AG04449 (cell line): ENCODE measurements around the gene CMTM1.

Experiments used
- CTCF ChIA-PET: fragments of 350-600 bp; formaldehyde crosslinking; extraction: SDS; loops from one replicate; lab custom pipeline; 2021; ENCODE audit warnings: antibody characterized with exemption; lab: Yijun Ruan, JAX
- POLR2A ChIA-PET: fragments of 400-600, 350-600 bp; formaldehyde crosslinking; extraction: SDS; loops from one replicate; lab custom pipeline; 2020; ENCODE audit warnings: antibody characterized with exemption, inconsistent platforms; lab: Yijun Ruan, JAX
- DNase-seq: peaks from one replicate; pipeline ENCODE4 v3.0.0-alpha.2; 2010; ENCODE audit warnings: low read depth, low spot score
- H3K4me3 ChIP-seq: 2 replicates; pipeline ENCODE4 v1.5.1; 2011; ENCODE audit warnings: low read depth, mild to moderate bottlenecking, control low read depth, low read length
- TF ChIP-seq, protein P1 (sequence below): IDR thresholded peaks from one replicate; pipeline ENCODE4 v1.5.1; 2011; ENCODE audit warnings: mild to moderate bottlenecking, moderate library complexity, low read length, control low read depth, inconsistent platforms; ENCODE audit not compliant: insufficient read depth; ENCODE audit errors: missing control alignments

Gene CMTM1

GRCh38 chr16:66566051-66566901 is at the start of gene CMTM1:
CMTM1 (plus strand) TSS chr16:66566439; CDS start chr16:66566514, 75 bp downstream.
- H3K4me3 ChIP-seq = no peak within 1 kb of the TSS
- ChIA-PET CTCF (interaction anchor here (0.9 to 4.2 kb wide), 2 partner anchors 9 to 42 kb away, joined by 3 to 15 read pairs; no protein-coding TSS in a partner anchor), POLR2A (interaction anchor here (1.2 kb wide), 1 partner anchor 9 kb away, joined by 3 read pairs; no protein-coding TSS in a partner anchor)
- DNase-seq = no peak
- TF ChIP-seq, protein P1, sequence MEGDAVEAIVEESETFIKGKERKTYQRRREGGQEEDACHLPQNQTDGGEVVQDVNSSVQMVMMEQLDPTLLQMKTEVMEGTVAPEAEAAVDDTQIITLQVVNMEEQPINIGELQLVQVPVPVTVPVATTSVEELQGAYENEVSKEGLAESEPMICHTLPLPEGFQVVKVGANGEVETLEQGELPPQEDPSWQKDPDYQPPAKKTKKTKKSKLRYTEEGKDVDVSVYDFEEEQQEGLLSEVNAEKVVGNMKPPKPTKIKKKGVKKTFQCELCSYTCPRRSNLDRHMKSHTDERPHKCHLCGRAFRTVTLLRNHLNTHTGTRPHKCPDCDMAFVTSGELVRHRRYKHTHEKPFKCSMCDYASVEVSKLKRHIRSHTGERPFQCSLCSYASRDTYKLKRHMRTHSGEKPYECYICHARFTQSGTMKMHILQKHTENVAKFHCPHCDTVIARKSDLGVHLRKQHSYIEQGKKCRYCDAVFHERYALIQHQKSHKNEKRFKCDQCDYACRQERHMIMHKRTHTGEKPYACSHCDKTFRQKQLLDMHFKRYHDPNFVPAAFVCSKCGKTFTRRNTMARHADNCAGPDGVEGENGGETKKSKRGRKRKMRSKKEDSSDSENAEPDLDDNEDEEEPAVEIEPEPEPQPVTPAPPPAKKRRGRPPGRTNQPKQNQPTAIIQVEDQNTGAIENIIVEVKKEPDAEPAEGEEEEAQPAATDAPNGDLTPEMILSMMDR = no peak

- CTCF ChIA-PET = interaction anchor here (0.6 to 1.5 kb wide), 11 partner anchors 10 to 162 kb away, joined by 3 to 10 read pairs (median 4); partner anchors contain the start of gene CMTM2
Observed at GRCh38 chr16:66516509-66516807, 49.8 kb upstream of the CMTM1 start.

DNA sequence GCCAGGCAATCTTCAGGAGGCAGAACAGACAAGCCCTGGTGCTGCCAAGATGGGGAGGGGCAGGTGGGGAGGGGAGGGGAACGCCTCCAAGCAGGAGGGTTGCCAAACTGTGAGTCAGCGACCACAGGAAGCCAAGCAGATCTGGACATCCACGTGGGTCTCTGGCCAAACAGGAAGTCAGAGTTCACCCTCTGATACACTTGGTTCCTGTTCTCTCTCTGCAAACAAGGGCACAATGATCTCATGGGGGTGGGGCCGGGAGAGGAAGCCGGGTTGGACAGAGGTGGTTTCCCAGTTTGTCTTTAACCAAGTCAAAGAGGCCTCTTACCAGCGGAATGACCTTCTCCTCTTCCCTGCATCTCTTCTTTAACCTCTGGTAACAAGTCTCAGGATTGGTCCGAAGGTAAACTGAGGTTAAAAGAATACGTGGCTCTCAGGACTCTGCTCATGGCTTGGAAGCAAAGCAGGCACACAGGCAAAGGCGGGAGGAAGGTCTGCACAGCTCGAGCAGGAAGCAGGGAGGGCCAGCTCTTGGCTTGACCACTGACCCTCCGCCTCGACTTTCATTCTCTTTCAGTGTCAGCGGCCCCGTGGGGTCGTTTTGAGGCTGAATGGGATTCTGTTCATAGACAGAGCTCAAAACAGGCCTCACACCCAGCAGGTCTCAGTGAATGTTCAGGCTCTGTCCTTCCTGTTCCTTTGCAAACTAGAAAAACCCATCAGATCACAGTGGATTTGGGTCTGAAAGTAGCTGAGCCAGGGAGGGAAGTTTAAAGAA is 49.2 kb upstream of the CMTM1 start:
- peak; percentile 85 for DNase-seq
- TF ChIP-seq, protein P1 = no peak
- no peak overlapping the region for H3K4me3 ChIP-seq
- POLR2A ChIA-PET = no interaction called here
- CTCF ChIA-PET = no interaction called here

More at GRCh38 chr16:66516509-66516807, 49.8 kb upstream of the CMTM1 start:
- POLR2A ChIA-PET = interaction anchor here (0.8 kb wide), 1 partner anchor 53 kb away, joined by 3 read pairs; no protein-coding TSS in a partner anchor
- H3K4me3 ChIP-seq = no peak overlapping the region
- TF ChIP-seq, protein P1 = no peak
- DNase-seq = no peak

- POLR2A ChIA-PET = no interaction called here
- no peak overlapping the region for H3K4me3 ChIP-seq
- TF ChIP-seq, protein P1 = no peak
- CTCF ChIA-PET = no interaction called here
- no peak for DNase-seq
Observed at GRCh38 chr16:66517586-66518263, 48.5 kb upstream of the CMTM1 start.

DNA sequence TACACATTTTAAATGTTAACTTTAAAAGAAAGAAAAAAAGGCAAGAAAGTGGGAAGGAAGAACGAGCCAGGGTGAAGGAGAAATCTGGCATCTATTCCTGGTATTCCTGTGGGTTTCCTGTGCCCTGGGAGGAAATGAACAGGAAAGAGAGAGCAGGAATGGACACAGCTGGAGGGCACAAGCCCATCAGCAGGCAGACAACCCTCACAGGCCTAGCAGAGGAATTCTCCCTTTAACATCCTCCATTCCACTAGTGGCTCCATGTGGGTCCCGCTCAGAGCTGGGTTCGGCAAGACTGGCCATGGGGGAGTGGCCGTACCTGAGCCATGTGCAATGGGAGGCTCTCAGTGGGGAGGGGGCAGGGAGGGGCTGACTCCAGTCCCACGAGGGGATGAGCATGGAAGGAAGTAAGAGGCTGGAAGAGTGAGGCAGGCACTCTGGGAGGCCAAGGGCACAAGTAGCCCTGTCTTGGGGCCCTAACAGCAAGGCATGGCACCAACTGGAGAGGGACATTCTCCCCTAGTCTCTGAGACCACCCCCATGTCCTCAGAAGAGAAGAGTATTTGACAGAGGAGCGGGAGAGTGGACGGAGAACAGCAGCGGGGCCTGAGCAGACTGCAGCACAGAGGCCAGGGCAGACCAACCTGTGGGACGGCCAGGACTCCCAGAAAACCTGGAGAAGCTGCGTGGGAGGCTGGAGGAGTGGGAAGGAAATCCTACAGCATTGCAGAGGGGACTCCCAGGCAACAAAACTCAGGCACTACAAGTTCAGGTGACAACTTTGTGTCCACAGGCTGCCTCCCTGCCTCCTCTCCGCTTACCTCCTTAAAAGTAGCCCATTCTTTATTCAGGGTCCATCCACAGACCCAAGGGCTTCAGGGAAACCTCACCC is 46.5 kb upstream of the CMTM1 start:
- TF ChIP-seq, protein P1 = no peak
- DNase-seq = no peak
- ChIA-PET CTCF (interaction anchor here (0.6 to 1.6 kb wide), 4 partner anchors 10 to 114 kb away, joined by 3 to 4 read pairs (median 3); no protein-coding TSS in a partner anchor), POLR2A (no interaction called here)
- no peak overlapping the region for H3K4me3 ChIP-seq
